Renal pelvis (tissue), 12 donors: ENCODE measurements around the gene FAM120AOS. TPM values are rescaled to one million over a fixed set of nuclear protein-coding genes. Genes with fewer than 3 reads are reported as not detected.

Source experiments
- DNase-seq: peaks from one replicate; pipeline ENCODE4 v3.0.0-alpha.2; 2013
- long read RNA-seq, 16 experiments: transcript quantifications; one replicate each; lab custom pipeline, GENCODE V29; 2026
- polyA plus RNA-seq, 3 donors: library from polyadenylated mRNA; unstranded; fragments of 120-200 nt; gene quantifications; one replicate each; pipeline ENCODE4 v1.2.1, GENCODE V29; 2013; ENCODE audit not compliant: insufficient read length in 3 of 3

FAM120AOS gene
- 10 to 100 TPM; 56.2 to 68.9 (median 65.2) TPM for polyA plus RNA-seq
- long read RNA-seq, donor 1, full-length matches to known transcripts: 28 of 283 reads
- long read RNA-seq, donor 1, partial matches to known transcripts: 244 of 283 reads
- long read RNA-seq, donor 1, other reads (novel, unspliced or antisense): 11 of 283 reads
- long read RNA-seq, donor 2, full-length matches to known transcripts: 27 of 69 reads
- long read RNA-seq, donor 2, partial matches to known transcripts: 42 of 69 reads
- long read RNA-seq, donor 2, other reads (novel, unspliced or antisense): 0 of 69 reads
- long read RNA-seq, donor 3, full-length matches to known transcripts: 16 of 192 reads
- long read RNA-seq, donor 3, partial matches to known transcripts: 171 of 192 reads
- long read RNA-seq, donor 3, other reads (novel, unspliced or antisense): 5 of 192 reads
- long read RNA-seq, donor 4, full-length matches to known transcripts: 28 of 61 reads
- long read RNA-seq, donor 4, partial matches to known transcripts: 33 of 61 reads
- long read RNA-seq, donor 4, other reads (novel, unspliced or antisense): 0 of 61 reads
- long read RNA-seq, donor 5, partial matches to known transcripts: 9 of 21 reads
- long read RNA-seq, donor 5, other reads (novel, unspliced or antisense): 0 of 21 reads
- long read RNA-seq, donor 6, transcript FAM120AOS-202 (3 exons, 1,800 nt): major isoform, 15 of 163 reads
- long read RNA-seq, donor 6, transcript FAM120AOS-206 (4 exons, 1,491 nt): minor isoform, 10 of 163 reads
- long read RNA-seq, donor 6, partial matches to known transcripts: 134 of 163 reads
- long read RNA-seq, donor 6, other reads (novel, unspliced or antisense): 0 of 163 reads
- long read RNA-seq, donor 7, full-length matches to known transcripts: 30 of 30 reads
- long read RNA-seq, donor 7, partial matches to known transcripts: 0 of 30 reads
- long read RNA-seq, donor 7, other reads (novel, unspliced or antisense): 0 of 30 reads
- long read RNA-seq, donor 8, partial matches to known transcripts: 22 of 25 reads
- long read RNA-seq, donor 8, other reads (novel, unspliced or antisense): 0 of 25 reads
- long read RNA-seq, donor 9, full-length matches to known transcripts: 30 of 76 reads
- long read RNA-seq, donor 9, partial matches to known transcripts: 41 of 76 reads
- long read RNA-seq, donor 9, other reads (novel, unspliced or antisense): 5 of 76 reads
- long read RNA-seq, donor 10, full-length matches to known transcripts: 21 of 89 reads
- long read RNA-seq, donor 10, partial matches to known transcripts: 68 of 89 reads
- long read RNA-seq, donor 10, other reads (novel, unspliced or antisense): 0 of 89 reads
- long read RNA-seq, donor 11, transcript FAM120AOS-202 (3 exons, 1,800 nt): major isoform, 9 of 151 reads
- long read RNA-seq, donor 11, transcript FAM120AOS-206 (4 exons, 1,491 nt): minor isoform, 7 of 151 reads
- long read RNA-seq, donor 11, partial matches to known transcripts: 120 of 151 reads
- long read RNA-seq, donor 11, other reads (novel, unspliced or antisense): 7 of 151 reads
- long read RNA-seq, donor 12, full-length matches to known transcripts: 37 of 127 reads
- long read RNA-seq, donor 12, partial matches to known transcripts: 84 of 127 reads
- long read RNA-seq, donor 12, other reads (novel, unspliced or antisense): 6 of 127 reads
- long read RNA-seq, donor 13, partial matches to known transcripts: 84 of 95 reads
- long read RNA-seq, donor 13, other reads (novel, unspliced or antisense): 0 of 95 reads
- long read RNA-seq, donor 14: 0 reads
- long read RNA-seq, donor 15, full-length matches to known transcripts: 32 of 460 reads
- long read RNA-seq, donor 15, partial matches to known transcripts: 428 of 460 reads
- long read RNA-seq, donor 15, other reads (novel, unspliced or antisense): 0 of 460 reads
- long read RNA-seq, donor 16, full-length matches to known transcripts: 15 of 249 reads
- long read RNA-seq, donor 16, partial matches to known transcripts: 234 of 249 reads
- long read RNA-seq, donor 16, other reads (novel, unspliced or antisense): 0 of 249 reads

- peak; percentile 93 for DNase-seq
Measured at GRCh38 chr9:93453047-93453914, at the start of gene FAM120AOS. FAM120AOS (minus strand) TSS chr9:93453581; CDS start chr9:93452709, 872 bp downstream.

GRCh38 chr9:93501406-93501805 lies 48.0 kb upstream of the FAM120AOS start:
- DNase-seq: no peak

- DNase-seq: no peak
Measured at GRCh38 chr9:93500571-93501298, 47.4 kb upstream of the FAM120AOS start.

- no peak for DNase-seq
Measured at GRCh38 chr9:93496285-93496684, 42.9 kb upstream of the FAM120AOS start.

- DNase-seq: no peak
Measured at GRCh38 chr9:93493949-93494348, 40.6 kb upstream of the FAM120AOS start.

GRCh38 chr9:93492327-93492726 lies 38.9 kb upstream of the FAM120AOS start:
- DNase-seq: no peak

GRCh38 chr9:93491593-93492232 lies 38.3 kb upstream of the FAM120AOS start:
- no peak for DNase-seq

- DNase-seq: no peak
Measured at GRCh38 chr9:93488244-93488643, 34.9 kb upstream of the FAM120AOS start.

- DNase-seq: no peak
Measured at GRCh38 chr9:93486268-93486667, 32.9 kb upstream of the FAM120AOS start.

GRCh38 chr9:93483497-93483896 lies 30.1 kb upstream of the FAM120AOS start:
- DNase-seq: no peak

GRCh38 chr9:93480728-93481324 lies 27.4 kb upstream of the FAM120AOS start:
- no peak for DNase-seq

- DNase-seq: no peak
Measured at GRCh38 chr9:93480262-93480661, 26.9 kb upstream of the FAM120AOS start.

GRCh38 chr9:93479726-93480125 lies 26.3 kb upstream of the FAM120AOS start:
- no peak for DNase-seq

- no peak for DNase-seq
Measured at GRCh38 chr9:93477397-93477796, 24.0 kb upstream of the FAM120AOS start.

GRCh38 chr9:93476924-93477323 lies 23.5 kb upstream of the FAM120AOS start:
- DNase-seq: no peak

- DNase-seq: no peak
Measured at GRCh38 chr9:93475856-93476255, 22.5 kb upstream of the FAM120AOS start.

- no peak for DNase-seq
Measured at GRCh38 chr9:93475108-93475507, 21.7 kb upstream of the FAM120AOS start.

- no peak for DNase-seq
Measured at GRCh38 chr9:93473411-93473810, 20.0 kb upstream of the FAM120AOS start.
